Spleen (tissue), 7 donors: ENCODE results near the gene GPC2.
A peak's percentile ranks its signal among the peaks of the same experiment; 100 is the strongest.

Experiments used
- CTCF ChIP-seq, 11 experiments: fragments of 200-600 bp in 7 of 11; fragments of 450-650 bp in 4 of 11; sonication (generic) in 4 of 11; IDR thresholded peaks in 8 of 11; conservative IDR thresholded peaks in 3 of 11; 1 replicate in 7 of 11; 2 replicates in 4 of 11; pipeline versions ENCODE4 v1.4.0 to v1.8.0; 2016 to 2021; ENCODE audit warnings: antibody characterized with exemption in 11 of 11, inconsistent platforms in 4 of 11, mild to moderate bottlenecking in 1 of 11
- POLR2AphosphoS5 ChIP-seq, 3 donors: sonication (generic); formaldehyde crosslinking; IDR thresholded peaks; one replicate each; pipeline ENCODE4 v1.5.1; 2017; ENCODE audit warnings: antibody characterized with exemption in 3 of 3
- donor health status: DM: no; HTN: no; CAD: no; lungs with moderate emphysema.
- donor health status: DM: no; HTN: no; CAD: no.
- donor health status: DM: no; HTN: no; CAD: no.

- TF ChIP-seq POLR2AphosphoS5 (IDR thresholded peaks at IDR 0.05) (peak in 1 of 3 donors; percentile 18), CTCF (IDR thresholded peaks at IDR 0.05 in 8 of 11, conservative IDR thresholded peaks at IDR 0.05 in 3 of 11) (no peak)
These were observed 9.9 kb downstream of the GPC2 start for GRCh38 chr7:100166970-100167911.
